SK-N-SH treated with all-trans-retinoic acid at 6 μM for 48 hours (cell line): Measurements from ENCODE around the gene ZNF91.

Source experiments
- CREB5 ChIP-seq: fragments of 250-450 bp; sonication (Bioruptor Pico); IDR thresholded peaks from 2 replicates; pipeline ENCODE4 v1.5.1; 2020; ENCODE audit warnings: low read depth, mild to moderate bottlenecking, moderate library complexity
- CSRNP3 ChIP-seq: fragments of 250-450 bp; sonication (Bioruptor Pico); IDR thresholded peaks from 2 replicates; pipeline ENCODE4 v1.5.1; 2021; ENCODE audit warnings: mild to moderate bottlenecking, moderate library complexity
- GLIS3 ChIP-seq: fragments of 250-450 bp; sonication (Bioruptor Pico); IDR thresholded peaks from 2 replicates; pipeline ENCODE4 v1.5.0; 2020; ENCODE audit warnings: mild to moderate bottlenecking, moderate library complexity
- OSR1 ChIP-seq: fragments of 250-450 bp; sonication (Bioruptor Pico); IDR thresholded peaks from 2 replicates; pipeline ENCODE4 v1.8.0; 2022; ENCODE audit warnings: moderate library complexity, mild to moderate bottlenecking, inconsistent platforms
- PATZ1 ChIP-seq: fragments of 250-450 bp; sonication (Bioruptor Pico); IDR thresholded peaks from 2 replicates; pipeline ENCODE4 v1.8.0; 2020; ENCODE audit warnings: mild to moderate bottlenecking, moderate library complexity, borderline replicate concordance
- RARB ChIP-seq: fragments of 250-450 bp; sonication (Bioruptor Pico); IDR thresholded peaks from 2 replicates; pipeline ENCODE4 v1.8.0; 2021; ENCODE audit warnings: mild to moderate bottlenecking, moderate library complexity
- SNAI2 ChIP-seq: fragments of 250-450 bp; sonication (Bioruptor Pico); IDR thresholded peaks from 2 replicates; pipeline ENCODE4 v1.5.0; 2020; ENCODE audit warnings: mild to moderate bottlenecking, moderate library complexity
- TOX ChIP-seq: fragments of 250-450 bp; sonication (Bioruptor Pico); IDR thresholded peaks from 2 replicates; pipeline ENCODE4 v1.8.0; 2021; ENCODE audit warnings: mild to moderate bottlenecking, moderate library complexity, borderline replicate concordance
- TSHZ2 ChIP-seq: fragments of 250-450 bp; sonication (Bioruptor Pico); IDR thresholded peaks from 2 replicates; pipeline ENCODE4 v1.5.0; 2020; ENCODE audit warnings: mild to moderate bottlenecking, moderate library complexity
- ZC3H10 ChIP-seq: fragments of 250-450 bp; sonication (Bioruptor Pico); IDR thresholded peaks from 2 replicates; pipeline ENCODE4 v1.5.1; 2021; ENCODE audit warnings: mild to moderate bottlenecking, moderate library complexity
- ZFP3 ChIP-seq: fragments of 250-450 bp; sonication (Bioruptor Pico); IDR thresholded peaks from 2 replicates; pipeline ENCODE4 v1.5.0; 2020; ENCODE audit warnings: mild to moderate bottlenecking, moderate library complexity
- ZFP30 ChIP-seq: fragments of 450-650 bp; formaldehyde crosslinking; IDR thresholded peaks from 2 replicates; pipeline ENCODE4 v1.5.0; 2022; ENCODE audit warnings: mild to moderate bottlenecking, moderate library complexity
- ZNF70 ChIP-seq: fragments of 450-650 bp; formaldehyde crosslinking; IDR thresholded peaks from 2 replicates; pipeline ENCODE4 v1.5.0; 2020; ENCODE audit warnings: mild to moderate bottlenecking, moderate library complexity

- TF ChIP-seq OSR1 (CRISPR knock-in tag) (no peak), CSRNP3 (CRISPR knock-in tag) (no peak), RARB (CRISPR knock-in tag) (no peak), PATZ1 (no peak), TSHZ2 (CRISPR knock-in tag) (no peak), ZNF70 (CRISPR knock-in tag) (no peak), ZFP30 (CRISPR knock-in tag) (no peak), GLIS3 (CRISPR knock-in tag) (no peak), CREB5 (no peak), ZFP3 (CRISPR knock-in tag) (no peak), TOX (no peak), ZC3H10 (CRISPR knock-in tag) (no peak), SNAI2 (CRISPR knock-in tag) (no peak)
Observed at GRCh38 chr19:23407616-23408133, 12.4 kb upstream of the ZNF91 start.
